KOPT-K1 (cell line): Measurements from ENCODE around the gene FAM3A.
"Not testable (repeated sequence)": the region's sequence is repeated elsewhere in the genome, so short reads cannot be mapped to it uniquely, and the experiment has no call there.

ENCODE experiments used
- H3K27ac ChIP-seq: fragments of 200-600 bp; sonication (generic); 2 replicates; pipeline ENCODE4 v1.5.1; 2016; ENCODE audit warnings: antibody characterized with exemption, mild to moderate bottlenecking, low read depth, low read length; ENCODE audit not compliant: poor library complexity, severe bottlenecking
- H3K36me3 ChIP-seq: fragments of 200-600 bp; sonication (generic); 2 replicates; pipeline ENCODE4 v1.5.1; 2017; ENCODE audit warnings: antibody characterized with exemption, mild to moderate bottlenecking, low read length, moderate library complexity; ENCODE audit not compliant: insufficient read depth
- H3K9me3 ChIP-seq: fragments of 200-600 bp; sonication (generic); 2 replicates; pipeline ENCODE4 v1.5.1; 2017; ENCODE audit warnings: antibody characterized with exemption, low read length, mild to moderate bottlenecking; ENCODE audit not compliant: insufficient read depth, poor library complexity, severe bottlenecking

The FAM3A gene

DNA sequence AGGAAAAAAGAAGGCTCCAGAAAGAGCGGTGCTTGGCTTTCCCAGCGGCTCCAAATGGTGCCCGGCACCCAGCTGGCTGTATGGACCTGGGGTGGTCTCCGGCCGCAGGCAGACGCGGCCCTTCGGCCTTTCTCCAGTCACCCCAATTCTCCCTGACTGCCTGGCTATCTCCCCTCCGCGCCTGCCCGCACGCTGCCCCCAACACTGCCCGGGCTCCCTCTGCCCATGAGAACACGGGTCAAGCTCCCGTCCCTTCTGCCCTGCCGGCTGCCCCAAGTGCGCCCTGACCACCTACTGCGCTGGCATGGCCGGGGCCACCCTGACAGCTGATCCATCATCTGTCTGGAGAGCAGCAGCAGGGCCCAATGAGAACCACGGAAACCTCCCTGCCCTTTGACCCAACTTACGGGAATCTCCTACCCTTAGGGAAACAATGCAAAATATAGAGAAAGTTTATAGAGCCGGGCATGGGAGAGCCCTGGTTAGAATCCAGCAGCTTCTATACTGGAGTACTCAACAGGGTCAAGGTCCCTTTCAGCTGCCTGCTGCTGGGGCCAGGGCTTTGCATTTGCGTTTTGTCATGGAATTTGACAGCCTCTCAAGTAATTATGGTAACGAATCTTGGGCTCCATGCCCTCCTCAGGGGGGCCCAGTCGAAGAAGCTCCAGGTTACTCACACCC is 1.2 kb upstream of the FAM3A start:
- Histone ChIP-seq H3K36me3 (no peaks in the 10 kb centered on the region), H3K27ac (no peak overlapping the region), H3K9me3 (no peaks in the 10 kb centered on the region)

DNA sequence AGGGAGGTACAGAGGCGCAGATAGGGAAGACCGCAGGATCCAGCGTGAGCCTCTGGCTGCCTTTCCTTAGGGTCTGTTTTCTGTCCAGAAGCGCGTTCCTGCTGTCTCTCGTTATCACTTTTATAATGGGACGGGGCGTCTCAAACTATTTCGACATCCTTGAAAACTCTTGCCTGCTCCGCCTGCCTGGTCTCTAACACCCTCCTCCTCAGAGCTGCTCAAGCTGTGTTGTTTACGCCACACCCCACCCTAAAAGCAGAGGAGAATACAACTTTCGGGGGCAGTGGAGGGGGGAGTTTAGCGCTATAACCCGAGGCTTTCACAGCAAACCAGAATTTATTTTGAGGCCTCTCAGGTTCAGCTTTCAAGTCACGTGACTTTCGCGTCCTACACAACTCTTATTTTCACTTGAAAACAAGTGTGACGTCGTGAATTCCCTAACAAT is 646 bp upstream of the FAM3A start:
- no peaks in the 10 kb centered on the region for H3K9me3 ChIP-seq
- no peaks in the 10 kb centered on the region for H3K36me3 ChIP-seq
- peak overlapping the region; percentile 59 for H3K27ac ChIP-seq

DNA sequence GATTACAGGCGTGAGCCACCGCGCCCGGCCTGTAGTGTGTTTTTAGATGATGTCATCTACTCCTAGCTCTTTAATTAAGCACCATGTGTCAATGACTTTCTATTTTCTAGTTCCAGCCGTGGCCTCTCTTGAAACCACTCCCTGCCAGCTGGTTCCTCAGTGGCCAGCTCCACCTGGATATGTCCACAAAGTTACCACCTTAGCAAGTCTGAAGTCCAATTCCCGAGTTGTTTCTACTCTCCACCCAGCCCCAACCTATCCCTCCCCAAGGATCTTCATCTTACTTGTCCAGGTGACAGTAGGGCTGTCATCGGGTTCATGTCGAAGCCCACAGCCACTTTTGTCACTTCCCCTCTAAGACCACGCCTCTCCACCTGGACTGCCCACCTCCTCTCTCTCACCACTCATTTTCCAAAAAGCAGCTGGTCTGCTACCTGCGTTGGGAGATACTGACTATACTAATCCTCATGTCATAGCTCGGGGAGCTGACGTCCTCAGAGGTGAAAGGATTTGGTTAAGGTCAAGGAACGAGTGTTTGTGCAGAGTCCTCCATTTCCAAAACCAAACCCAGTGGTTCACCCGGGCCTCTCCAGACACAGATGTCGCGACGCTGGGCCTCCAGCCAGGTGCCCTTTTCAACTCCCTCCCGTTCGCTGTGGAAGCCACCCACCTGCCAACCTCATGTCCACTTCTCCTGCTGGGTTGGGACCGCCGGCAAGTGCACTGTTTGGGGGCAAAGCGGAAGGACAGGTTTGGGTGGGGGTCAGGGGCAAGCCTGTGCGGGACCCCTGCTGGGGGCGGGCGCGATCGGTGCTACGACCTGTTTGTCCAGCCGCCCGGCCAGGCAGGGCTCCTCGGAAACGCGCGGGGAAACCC is 704 bp downstream of the FAM3A start:
- no peaks in the 10 kb centered on the region for H3K9me3 ChIP-seq
- H3K27ac ChIP-seq = peak overlapping the region; percentile 78
- no peaks in the 10 kb centered on the region for H3K36me3 ChIP-seq

DNA sequence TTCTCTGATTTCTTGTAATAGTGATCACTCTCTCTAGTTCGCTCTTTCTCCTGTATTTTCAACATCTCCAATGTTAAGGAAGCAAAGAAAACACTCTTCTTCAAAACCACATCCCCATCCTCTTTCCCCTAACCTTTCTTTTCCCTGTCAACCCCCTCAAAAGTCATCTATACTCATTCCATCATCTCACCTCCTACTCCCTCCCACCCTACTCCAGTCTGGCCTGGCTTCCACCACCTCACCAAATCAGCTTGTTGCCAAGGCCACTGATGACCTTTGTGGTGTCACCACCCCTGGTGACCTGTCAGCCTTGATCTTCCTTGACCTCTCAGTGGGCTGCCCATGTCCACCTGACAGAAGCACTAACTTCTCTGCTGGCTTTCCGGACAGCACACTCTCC is 2.3 kb downstream of the FAM3A start:
- no peaks in the 10 kb centered on the region; the same call in 1 of the 2 replicates for H3K36me3 ChIP-seq
- H3K9me3 ChIP-seq = no peaks in the 10 kb centered on the region
- no peak overlapping the region for H3K27ac ChIP-seq

DNA sequence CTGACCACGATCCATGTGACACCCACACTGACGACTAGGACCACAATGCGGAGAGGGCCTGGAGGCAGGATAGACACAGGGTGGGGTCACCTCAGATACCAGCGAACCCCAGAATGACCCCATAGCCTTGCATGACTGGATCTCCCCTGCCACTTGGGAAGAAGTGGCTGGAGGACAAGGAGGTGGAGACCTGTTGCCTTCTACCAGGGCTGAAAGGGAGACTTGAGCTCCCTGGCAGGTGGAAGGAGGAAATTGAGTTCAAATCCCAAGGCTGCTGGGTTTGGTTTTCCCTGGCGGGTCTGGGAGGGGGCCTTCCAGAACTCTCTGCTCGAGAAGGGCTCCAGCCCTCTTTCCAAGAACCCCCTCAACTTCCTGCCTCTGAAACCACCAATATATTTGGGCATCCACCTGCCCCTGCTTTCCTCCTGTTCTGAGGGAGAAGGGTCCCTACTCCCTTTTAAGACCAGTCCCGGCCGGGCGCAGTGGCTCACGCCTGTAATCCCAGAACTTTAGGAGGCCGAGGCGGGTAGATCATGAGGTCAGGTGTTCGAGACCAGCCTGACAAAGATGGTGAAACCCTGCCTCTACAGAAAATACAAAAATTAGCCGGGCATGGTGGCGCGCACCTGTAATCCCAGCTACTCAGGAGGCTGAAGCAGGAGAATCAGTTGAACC is 3.0 kb downstream of the FAM3A start:
- no peaks in the 10 kb centered on the region for H3K9me3 ChIP-seq
- no peaks in the 10 kb centered on the region; the same call in 1 of the 2 replicates for H3K36me3 ChIP-seq
- H3K27ac ChIP-seq = no peak overlapping the region

DNA sequence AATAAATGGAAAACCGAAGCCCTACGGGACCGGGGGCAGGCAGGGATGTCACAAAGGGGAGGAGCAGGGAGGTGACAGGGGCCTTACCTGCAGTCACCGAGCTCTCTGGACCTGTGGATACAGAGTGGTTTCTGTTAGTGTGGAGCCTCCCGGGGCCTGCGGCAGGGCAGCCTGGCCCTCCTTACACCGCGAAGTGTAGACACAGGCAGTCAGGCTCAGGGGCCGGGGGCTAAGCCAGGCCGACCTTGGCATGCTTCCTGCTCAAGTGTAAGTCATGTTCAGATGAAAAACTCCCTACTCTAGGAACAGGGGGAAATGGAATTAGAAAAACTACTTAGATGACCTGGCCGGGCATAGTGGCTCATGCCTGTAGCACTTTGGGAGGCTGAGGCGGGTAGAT is 4.3 kb downstream of the FAM3A start:
- no peaks in the 10 kb centered on the region for H3K9me3 ChIP-seq
- H3K27ac ChIP-seq = peak overlapping the region; percentile 43
- H3K36me3 ChIP-seq = no peaks in the 10 kb centered on the region; the same call in 1 of the 2 replicates

DNA sequence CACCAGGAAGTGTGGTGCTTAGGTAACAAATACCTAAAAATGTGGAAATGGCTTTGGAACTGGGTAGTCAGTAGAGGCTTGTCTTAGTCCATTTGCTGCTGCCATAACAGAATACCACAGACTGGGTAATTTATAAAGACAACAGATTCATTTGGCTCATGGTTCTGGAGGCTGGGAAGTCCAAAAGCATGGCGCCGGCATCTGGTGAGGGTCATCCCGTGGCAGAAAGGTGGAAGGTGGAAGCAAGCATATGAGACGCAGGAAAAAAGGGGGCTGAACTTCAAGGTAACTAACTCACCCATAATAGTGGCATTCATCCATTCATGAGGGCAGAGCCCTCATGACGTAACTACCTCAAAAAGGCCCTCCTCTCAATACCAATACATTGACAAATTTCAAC is 6.6 kb downstream of the FAM3A start:
- Histone ChIP-seq H3K36me3 (peaks cover 5% of the 10 kb centered on the region; the same call in 1 of the 2 replicates), H3K27ac (no peak overlapping the region), H3K9me3 (no peaks in the 10 kb centered on the region)

DNA sequence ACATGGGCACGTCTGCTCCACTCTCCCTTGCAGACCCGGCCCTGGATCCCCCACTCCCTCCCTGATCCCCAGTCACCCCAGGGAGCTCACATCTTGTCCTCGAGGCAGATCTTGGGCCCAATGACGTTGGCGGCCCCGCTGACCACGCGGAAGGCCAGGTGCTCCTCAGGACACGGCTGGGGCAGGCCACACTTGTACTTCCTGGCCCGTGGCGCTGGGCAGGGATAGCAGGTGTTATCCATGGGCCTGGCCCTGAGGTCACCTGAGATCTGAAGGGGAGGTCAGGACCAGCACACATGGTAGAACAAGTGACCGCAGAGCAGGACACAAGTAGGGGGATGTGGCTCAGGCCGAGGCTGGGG is 7.7 kb downstream of the FAM3A start:
- no peaks in the 10 kb centered on the region for H3K9me3 ChIP-seq
- no peak overlapping the region for H3K27ac ChIP-seq
- peaks cover 5% of the 10 kb centered on the region; the same call in 1 of the 2 replicates for H3K36me3 ChIP-seq

DNA sequence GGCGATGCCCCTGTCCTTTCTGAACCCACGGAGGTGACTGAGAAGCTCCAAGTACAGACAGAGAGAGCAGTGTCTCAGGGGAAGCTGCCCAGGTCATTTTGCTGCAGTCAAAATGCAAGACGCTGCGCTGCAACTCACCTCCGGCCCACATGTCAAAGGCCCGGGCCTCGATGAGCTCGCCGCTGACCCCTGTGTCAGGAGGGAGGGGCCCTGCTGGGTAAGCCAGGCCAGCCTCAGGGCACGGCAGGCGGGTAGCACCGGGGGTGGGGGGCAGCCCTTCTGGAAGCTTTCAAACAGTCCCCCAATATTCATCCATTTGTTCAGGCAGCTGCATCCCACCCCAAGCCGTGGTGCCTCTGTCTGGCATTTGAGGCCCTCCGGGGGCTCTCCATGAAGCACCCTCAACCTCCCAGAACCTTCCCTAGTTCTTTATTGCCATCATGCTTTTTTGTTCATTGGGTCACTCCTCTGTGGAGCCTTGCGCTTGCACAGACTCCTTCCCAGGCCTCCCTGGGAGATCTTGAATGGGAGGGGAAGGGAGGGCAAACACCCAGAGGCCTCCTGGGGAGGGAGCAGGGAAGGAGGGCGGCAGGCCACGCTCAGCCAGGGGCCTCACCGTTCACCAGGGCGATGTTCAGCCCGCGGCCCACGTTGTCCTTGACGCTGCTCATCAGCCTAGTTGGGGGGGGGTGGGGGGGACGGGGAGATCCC is 8.2 kb downstream of the FAM3A start:
- Histone ChIP-seq H3K9me3 (no peaks in the 10 kb centered on the region), H3K36me3 (peaks cover 5% of the 10 kb centered on the region; the same call in 1 of the 2 replicates), H3K27ac (no peak overlapping the region)

DNA sequence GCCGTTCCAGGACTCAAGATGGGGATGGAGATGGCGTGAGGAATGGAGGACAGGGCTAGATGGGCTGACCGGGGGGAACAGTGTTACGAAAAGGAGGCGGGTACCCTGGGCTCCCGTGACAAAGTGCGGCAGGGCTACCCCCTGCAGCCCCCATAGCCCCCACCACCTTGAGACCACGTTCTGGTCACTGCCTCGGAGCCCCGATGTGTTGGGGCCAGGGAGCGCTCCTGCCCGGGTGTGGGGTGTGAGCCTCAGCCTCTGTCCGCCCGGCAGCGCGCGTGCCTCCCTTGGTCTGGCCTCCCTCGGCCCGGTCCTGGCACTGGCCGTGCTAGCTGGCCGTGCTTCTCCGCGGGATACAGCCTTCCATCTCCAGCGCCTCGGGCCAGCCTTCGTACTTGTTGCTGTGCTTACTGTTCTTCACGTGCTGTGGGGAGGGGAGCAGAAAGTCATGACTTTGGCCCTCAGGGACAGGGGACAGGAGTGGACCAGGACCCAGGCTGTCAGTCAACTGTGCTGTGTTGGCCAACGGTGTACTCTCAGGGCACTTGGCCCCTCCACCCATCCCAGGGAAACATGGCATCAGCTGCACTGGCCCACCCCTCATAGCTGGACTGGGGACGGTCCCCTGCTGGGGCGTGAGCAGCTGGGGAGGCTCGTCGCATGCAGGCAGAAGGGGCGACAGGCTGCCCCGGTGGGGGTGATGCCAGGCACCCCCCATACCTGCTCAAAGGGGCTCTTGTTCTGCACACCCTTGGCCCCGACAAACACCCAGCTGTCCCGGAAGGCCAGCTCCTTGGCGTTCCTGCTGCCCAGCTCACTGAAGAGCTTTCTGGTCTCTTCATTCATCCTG is 9.3 kb downstream of the FAM3A start:
- H3K36me3 ChIP-seq = peaks cover 5% of the 10 kb centered on the region; the same call in 1 of the 2 replicates
- H3K27ac ChIP-seq = no peak overlapping the region

DNA sequence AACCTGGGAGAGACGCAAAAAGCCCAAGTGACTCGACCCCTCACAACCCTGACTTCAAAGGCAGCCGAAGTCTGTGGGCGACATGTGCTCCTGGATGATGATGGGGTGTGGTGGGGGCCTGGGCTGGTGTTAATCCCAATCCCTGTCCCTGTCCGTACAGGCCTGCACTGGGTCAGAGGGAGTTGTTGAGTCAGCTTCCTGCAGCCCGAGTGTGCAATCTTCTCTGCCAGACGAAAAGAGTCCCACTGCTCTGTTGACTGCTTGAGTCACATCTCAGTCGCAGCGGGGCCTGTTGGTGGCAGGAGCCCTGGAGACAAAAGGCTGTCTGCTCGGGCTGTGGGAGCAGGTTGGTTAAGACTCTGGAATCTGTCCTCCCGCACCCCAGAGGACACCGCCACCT is 10.3 kb downstream of the FAM3A start:
- Histone ChIP-seq H3K36me3 (peaks cover 5% of the 10 kb centered on the region; the same call in 1 of the 2 replicates), H3K9me3 (no peaks in the 10 kb centered on the region), H3K27ac (no peak overlapping the region)

More for the DNA sequence above, 9.3 kb downstream of the FAM3A start:
- no peaks in the 10 kb centered on the region for H3K9me3 ChIP-seq

DNA sequence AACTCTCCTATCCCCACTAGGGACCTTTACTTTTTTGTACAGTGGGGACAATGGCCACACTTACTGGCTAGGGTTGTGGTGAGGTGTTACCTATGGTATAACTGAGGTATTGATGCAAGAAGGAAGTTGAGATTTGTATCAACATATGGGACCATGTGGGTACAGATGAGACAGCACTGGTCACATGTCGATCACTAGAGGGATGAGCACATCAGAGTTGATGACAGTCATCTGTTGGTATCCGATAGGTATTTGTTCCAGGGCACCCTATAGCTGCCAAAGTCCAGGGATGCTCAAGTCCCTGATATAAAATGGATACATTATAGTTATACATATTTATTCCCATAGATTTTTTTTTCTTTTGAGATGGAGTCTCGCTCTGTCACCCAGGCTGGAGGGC is 13.0 kb downstream of the FAM3A start:
- H3K36me3 ChIP-seq = peaks cover 5% of the 10 kb centered on the region; the same call in 1 of the 2 replicates

DNA sequence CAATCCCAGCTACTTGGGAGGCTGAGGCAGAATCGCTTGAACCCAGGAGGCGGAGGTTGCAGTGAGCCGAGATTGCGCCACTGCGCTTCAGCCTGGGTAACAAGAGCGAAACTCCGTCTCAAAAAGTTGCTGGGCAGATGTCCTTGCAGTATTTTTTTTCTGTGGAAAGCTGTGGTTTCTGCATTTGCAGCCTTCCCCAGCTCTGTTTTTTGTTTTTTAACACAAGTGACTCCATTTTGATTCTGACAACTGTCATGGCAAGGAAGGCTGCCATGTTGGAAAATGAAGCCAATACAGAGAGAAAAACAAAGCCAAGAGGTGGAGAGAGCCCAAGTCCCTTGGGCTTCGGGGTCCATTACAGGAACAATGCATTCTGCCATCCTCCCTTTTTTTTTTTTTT is 13.9 kb downstream of the FAM3A start:
- no peak overlapping the region for H3K27ac ChIP-seq
- peaks cover 5% of the 10 kb centered on the region; the same call in 1 of the 2 replicates for H3K36me3 ChIP-seq
- no peaks in the 10 kb centered on the region for H3K9me3 ChIP-seq

More for the DNA sequence above, 13.0 kb downstream of the FAM3A start:
- Histone ChIP-seq H3K9me3 (no peaks in the 10 kb centered on the region), H3K27ac (no peak overlapping the region)

DNA sequence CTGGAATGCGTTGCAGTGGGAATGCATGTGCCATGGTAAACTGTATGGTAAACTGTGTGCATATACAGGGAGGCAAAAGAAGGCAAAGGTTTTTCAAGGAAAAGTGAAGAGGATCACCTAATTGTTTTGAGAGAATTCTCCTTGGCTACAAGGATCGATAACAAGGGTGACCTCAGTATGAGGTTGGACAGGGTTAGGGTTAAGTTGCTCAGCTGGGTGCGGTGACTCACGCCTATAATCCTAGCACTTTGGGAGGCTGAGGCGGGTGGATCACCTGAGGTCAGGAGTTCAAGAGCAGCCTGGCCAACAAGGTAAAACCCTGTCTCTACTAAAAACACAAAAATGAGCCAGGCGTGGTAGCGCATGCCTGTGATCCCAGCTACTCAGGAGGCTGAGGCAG is 14.6 kb downstream of the FAM3A start:
- H3K9me3 ChIP-seq, H3K36me3 ChIP-seq, H3K27ac ChIP-seq: not testable (repeated sequence)
